ENCODE results near the gene NPC1.
"Not testable (repeated sequence)": the region's sequence is repeated elsewhere in the genome, so short reads cannot be mapped to it uniquely, and the experiment has no call there.

Gene NPC1

DNA sequence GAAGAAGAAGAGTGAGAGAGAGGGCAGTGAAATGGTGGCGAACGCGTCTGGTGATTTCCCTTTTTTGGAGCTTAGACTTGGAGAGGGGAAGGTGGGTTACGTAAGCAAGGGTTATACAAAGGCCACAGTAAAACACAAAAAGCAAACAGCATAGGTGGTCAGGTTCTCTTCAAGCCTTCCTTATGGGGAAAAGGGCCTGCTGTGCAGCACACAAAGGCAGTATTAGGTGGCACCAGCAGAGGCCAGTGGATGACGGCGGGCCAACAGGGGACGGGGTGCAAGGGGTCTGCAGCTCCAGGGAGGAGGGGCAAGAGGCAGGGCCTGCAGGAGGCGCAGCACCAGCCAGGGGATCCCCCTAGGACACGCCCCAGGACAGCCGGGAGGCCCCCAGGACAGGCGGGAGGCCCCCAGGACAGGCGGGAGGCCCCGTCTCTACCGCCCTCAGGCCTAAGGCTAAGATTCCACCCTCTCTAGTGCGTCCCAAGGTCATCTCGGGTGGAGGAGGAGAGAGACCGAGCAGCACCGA lies 32.6 kb upstream of the NPC1 start:
- peak overlapping the region; percentile 48 for H3K4me3 ChIP-seq (ENCODE audit: low read depth, low read length)

DNA sequence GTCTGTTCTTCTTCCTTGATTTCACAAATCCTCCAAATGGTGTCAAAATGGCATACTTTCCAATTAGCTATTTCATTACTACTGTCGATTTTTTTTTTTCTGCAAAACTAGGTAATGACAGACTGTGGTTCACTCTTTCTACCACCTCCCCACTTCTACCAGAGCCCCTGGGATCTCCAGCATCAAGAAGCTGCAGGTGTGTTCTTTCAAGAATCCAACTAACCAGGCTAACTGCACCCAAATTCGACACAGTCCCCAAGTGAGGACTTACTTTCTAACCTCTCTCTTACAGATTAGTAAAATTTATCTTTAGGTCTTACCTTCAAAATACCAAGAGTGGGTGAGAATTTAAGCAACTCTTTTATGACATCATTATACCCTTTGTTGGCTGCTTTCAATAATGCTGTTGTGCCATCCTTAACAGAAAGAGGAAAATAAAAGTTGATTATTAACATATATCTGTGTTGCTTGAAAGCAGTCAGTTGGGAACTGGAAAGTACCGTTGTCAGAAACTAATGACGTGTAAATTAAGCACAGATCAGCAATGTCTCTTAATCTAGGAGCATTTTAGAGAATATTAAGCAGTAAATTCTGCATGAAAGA lies 31.2 kb upstream of the NPC1 start:
- H3K4me3 ChIP-seq (ENCODE audit: low read depth, low read length): no peak overlapping the region
- TF ChIP-seq, protein P1, sequence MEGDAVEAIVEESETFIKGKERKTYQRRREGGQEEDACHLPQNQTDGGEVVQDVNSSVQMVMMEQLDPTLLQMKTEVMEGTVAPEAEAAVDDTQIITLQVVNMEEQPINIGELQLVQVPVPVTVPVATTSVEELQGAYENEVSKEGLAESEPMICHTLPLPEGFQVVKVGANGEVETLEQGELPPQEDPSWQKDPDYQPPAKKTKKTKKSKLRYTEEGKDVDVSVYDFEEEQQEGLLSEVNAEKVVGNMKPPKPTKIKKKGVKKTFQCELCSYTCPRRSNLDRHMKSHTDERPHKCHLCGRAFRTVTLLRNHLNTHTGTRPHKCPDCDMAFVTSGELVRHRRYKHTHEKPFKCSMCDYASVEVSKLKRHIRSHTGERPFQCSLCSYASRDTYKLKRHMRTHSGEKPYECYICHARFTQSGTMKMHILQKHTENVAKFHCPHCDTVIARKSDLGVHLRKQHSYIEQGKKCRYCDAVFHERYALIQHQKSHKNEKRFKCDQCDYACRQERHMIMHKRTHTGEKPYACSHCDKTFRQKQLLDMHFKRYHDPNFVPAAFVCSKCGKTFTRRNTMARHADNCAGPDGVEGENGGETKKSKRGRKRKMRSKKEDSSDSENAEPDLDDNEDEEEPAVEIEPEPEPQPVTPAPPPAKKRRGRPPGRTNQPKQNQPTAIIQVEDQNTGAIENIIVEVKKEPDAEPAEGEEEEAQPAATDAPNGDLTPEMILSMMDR (IDR thresholded peaks at IDR 0.05; ENCODE audit: borderline replicate concordance, insufficient read depth, low read depth, low read length): no peak

More for the DNA sequence above, 32.6 kb upstream of the NPC1 start:
- TF ChIP-seq, protein P1 (IDR thresholded peaks at IDR 0.05; ENCODE audit: borderline replicate concordance, insufficient read depth, low read depth, low read length): no peak

DNA sequence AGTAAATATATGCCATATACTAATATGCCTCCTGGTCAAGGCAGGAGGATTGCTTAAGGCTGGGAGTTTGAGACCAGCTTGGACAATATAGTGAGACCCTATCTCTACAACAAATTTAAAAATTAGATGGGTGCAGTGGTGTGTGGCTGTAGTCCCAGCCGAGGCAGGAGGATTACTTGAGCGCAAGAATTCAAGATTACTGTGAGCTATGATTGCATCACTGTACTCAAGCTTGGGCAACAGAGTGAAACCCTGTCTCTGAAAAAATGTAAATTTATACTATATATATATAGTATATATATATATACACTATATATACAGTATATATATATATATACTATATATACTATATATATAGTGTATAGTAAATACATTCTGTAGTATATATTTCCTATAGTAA lies 30.0 kb upstream of the NPC1 start:
- no peak overlapping the region for H3K4me3 ChIP-seq (ENCODE audit: low read depth, low read length)
- TF ChIP-seq, protein P1 (IDR thresholded peaks at IDR 0.05; ENCODE audit: borderline replicate concordance, insufficient read depth, low read depth, low read length): no peak

DNA sequence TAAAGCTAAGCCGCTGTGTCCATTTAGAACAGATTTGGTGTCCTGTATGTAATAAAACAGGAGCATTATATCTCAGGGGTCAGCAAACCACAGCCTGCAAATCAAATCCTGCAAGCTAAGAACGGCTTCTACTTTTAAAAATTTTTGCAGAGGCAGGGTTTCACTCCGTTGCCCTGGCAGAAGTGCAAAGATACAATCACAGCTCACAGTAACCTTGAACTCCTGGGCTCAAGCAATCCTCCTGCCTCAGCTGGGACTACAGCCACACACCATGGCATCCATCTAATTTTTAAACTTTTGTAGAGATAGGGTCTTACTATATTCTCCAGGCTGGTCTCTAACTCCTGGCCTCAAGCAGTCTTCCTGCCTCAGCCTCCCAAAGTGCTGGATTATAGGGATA lies 28.6 kb upstream of the NPC1 start:
- H3K4me3 ChIP-seq (ENCODE audit: low read depth, low read length): no peak overlapping the region
- TF ChIP-seq, protein P1 (IDR thresholded peaks at IDR 0.05; ENCODE audit: borderline replicate concordance, insufficient read depth, low read depth, low read length): no peak

DNA sequence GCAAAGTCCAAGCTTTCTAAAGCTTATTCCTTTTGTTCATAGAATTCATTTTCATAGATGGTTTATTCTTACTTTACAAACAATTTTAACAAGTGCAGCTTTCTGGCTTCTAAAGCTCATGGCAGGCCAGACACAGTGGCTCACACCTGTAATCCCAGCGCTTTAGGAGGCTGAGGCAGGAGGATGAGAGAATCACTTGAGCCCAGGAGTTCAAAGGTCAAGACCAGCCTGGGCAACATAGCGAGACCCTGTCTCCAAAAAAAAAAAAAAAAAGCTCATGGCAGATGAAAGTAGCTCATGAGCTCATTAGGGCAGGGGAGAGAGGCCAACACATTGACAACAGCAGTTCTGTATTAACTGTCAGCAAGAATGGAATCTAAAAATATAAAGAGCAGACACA lies 28.1 kb upstream of the NPC1 start:
- TF ChIP-seq, protein P1 (IDR thresholded peaks at IDR 0.05; ENCODE audit: borderline replicate concordance, insufficient read depth, low read depth, low read length): no peak
- no peak overlapping the region for H3K4me3 ChIP-seq (ENCODE audit: low read depth, low read length)

DNA sequence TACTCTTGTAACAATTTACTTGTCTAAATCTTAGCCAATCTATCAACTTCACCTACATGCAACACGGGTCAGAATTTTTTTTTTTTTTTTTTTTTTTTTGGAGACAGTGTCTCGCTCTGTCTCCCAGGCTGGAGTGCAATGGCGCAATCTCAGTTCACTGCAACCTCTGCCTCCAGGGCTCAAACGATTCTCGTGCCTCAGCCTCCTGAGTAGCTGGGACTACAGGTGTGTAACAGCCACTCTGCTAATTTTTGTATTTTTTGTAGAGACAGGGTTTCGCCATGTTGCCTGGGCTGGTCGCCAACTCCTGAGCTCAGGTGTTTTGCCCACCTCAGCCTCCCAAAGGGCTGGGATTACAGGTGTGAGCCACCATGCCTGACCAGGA lies 26.8 kb upstream of the NPC1 start:
- not testable (repeated sequence) for H3K4me3 ChIP-seq (ENCODE audit: low read depth, low read length)

DNA sequence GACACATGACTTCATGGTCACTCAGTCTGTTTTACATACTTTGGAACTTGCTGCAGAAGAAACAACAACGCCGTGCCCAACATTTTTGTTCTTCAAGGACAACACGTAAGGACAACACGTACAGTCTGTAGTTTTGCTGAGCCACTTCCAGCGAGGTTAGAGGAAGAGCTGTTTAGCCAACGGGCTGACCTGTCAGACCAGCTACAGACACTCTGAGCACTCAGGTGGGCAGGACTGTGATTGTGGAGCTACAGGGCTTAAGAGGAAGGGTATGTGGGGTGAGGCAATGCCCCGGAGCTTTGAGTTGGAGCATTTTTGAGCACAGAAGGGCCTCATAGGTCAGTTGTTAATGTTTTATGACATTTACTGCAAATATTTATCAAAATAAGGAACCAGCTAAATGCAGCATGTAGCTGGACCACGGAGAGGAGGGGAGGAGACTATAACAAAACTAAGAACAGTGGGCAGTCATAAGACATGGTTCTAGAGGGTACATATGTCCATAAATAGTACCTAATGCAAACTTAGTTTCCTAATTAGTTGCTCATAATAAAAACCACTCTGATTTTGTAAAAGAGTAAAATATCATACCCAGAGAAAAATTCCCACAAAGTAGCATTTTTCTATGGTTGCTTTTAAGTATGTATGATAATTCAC lies 26.3 kb upstream of the NPC1 start:
- TF ChIP-seq, protein P1 (IDR thresholded peaks at IDR 0.05; ENCODE audit: borderline replicate concordance, insufficient read depth, low read depth, low read length): no peak
- H3K4me3 ChIP-seq (ENCODE audit: low read depth, low read length): no peak overlapping the region

Measured in GM12875 (cell line).